IMR-90 (cell line): ENCODE results near the gene NT5M. TPM values are rescaled to one million over a fixed set of nuclear protein-coding genes. Genes with fewer than 3 reads are reported as not detected.

Experiments
- ATAC-seq: fragments of 200-7000 bp; cut with Tn5 transposase; 2 replicates; pipeline ENCODE4 v1.9.1; 2020; ENCODE audit warnings: low read depth, mild to moderate bottlenecking, moderate library complexity
- BruUV-seq: library from RNA; stranded (reverse); fragments of 400-500 nt; replicated peaks from 2 replicates; lab custom pipeline; 2021; lab: Mats Ljungman, UMichigan
- CTCF ChIA-PET: fragments of 300-600 bp; formaldehyde crosslinking; extraction: SDS; loops from one replicate; lab custom pipeline; 2021; ENCODE audit warnings: antibody characterized with exemption; lab: Yijun Ruan, JAX
- POLR2A ChIA-PET: fragments of 300-600 bp; sonication (Branson Sonifier 250); formaldehyde crosslinking; loops from one replicate; lab custom pipeline; 2022; ENCODE audit warnings: antibody characterized with exemption; ENCODE audit not compliant: unreplicated experiment; lab: Charles Lee
- DNase-seq: peaks from one replicate; pipeline ENCODE4 v3.0.0; 2013
- H2AFZ ChIP-seq: replicated peaks from 2 replicates; pipeline ENCODE3; 2013; ENCODE audit warnings: low read length, mild to moderate bottlenecking; ENCODE audit not compliant: poor library complexity
- H2AK5ac ChIP-seq: 2 replicates; pipeline ENCODE4 v1.6.1; 2013; ENCODE audit warnings: low read depth, low read length, inconsistent platforms
- H2AK9ac ChIP-seq: replicated peaks from 2 replicates; pipeline ENCODE3; 2013; ENCODE audit warnings: mild to moderate bottlenecking, low read depth, low read length, moderate library complexity; ENCODE audit not compliant: poor library complexity
- H2BK120ac ChIP-seq: 2 replicates; pipeline ENCODE4 v1.6.1; 2013; ENCODE audit warnings: low read depth, low read length, inconsistent platforms
- H2BK15ac ChIP-seq: 3 replicates; pipeline ENCODE4 v1.6.1; 2013; ENCODE audit warnings: low read depth, low read length, inconsistent platforms
- H2BK20ac ChIP-seq: 2 replicates; pipeline ENCODE4 v1.6.1; 2013; ENCODE audit warnings: low read depth, mild to moderate bottlenecking, inconsistent platforms, low read length, moderate library complexity
- H2BK5ac ChIP-seq: 2 replicates; pipeline ENCODE4 v1.6.1; 2013; ENCODE audit warnings: mild to moderate bottlenecking, low read depth, low read length, inconsistent platforms; ENCODE audit not compliant: poor library complexity, severe bottlenecking
- H3K14ac ChIP-seq: replicated peaks from 2 replicates; pipeline ENCODE4 v1.6.1; 2013; ENCODE audit warnings: low read depth, low read length, inconsistent platforms
- H3K18ac ChIP-seq: 2 replicates; pipeline ENCODE4 v1.6.1; 2013; ENCODE audit warnings: low read depth, low read length, control low read depth
- H3K23ac ChIP-seq: 2 replicates; pipeline ENCODE4 v1.6.1; 2013; ENCODE audit warnings: low read depth, low read length, inconsistent platforms
- H3K27ac ChIP-seq: 2 replicates; pipeline ENCODE4 v1.5.1; 2013; ENCODE audit warnings: mild to moderate bottlenecking, control low read depth, low read length; ENCODE audit not compliant: insufficient read depth
- H3K27me3 ChIP-seq: 2 replicates; pipeline ENCODE4 v1.6.1; 2013; ENCODE audit warnings: low read length; ENCODE audit not compliant: control insufficient read depth, insufficient read depth
- H3K36me3 ChIP-seq: 2 replicates; pipeline ENCODE4 v1.6.1; 2013; ENCODE audit warnings: low read length, mixed read lengths; ENCODE audit not compliant: control insufficient read depth, insufficient read depth
- H3K4ac ChIP-seq: 2 replicates; pipeline ENCODE4 v1.6.1; 2013; ENCODE audit warnings: low read depth, low read length, inconsistent platforms
- H3K4me1 ChIP-seq: 2 replicates; pipeline ENCODE4 v1.6.1; 2013; ENCODE audit warnings: low read length, mixed read lengths; ENCODE audit not compliant: control insufficient read depth, insufficient read depth
- H3K4me2 ChIP-seq: 2 replicates; pipeline ENCODE4 v1.6.1; 2013; ENCODE audit warnings: low read depth, mild to moderate bottlenecking, control low read depth, low read length, moderate library complexity
- H3K4me3 ChIP-seq: 2 replicates; pipeline ENCODE4 v1.5.1; 2013; ENCODE audit warnings: low read depth, mild to moderate bottlenecking, control low read depth, low read length, moderate library complexity; ENCODE audit not compliant: insufficient read depth
- H3K56ac ChIP-seq: 2 replicates; pipeline ENCODE4 v1.6.1; 2013; ENCODE audit warnings: low read length, inconsistent platforms; ENCODE audit not compliant: insufficient read depth; ENCODE audit errors: extremely low read depth
- H3K79me1 ChIP-seq, 2 experiments: 2 replicates each; pipeline ENCODE4 v1.6.1; 2013; ENCODE audit warnings: low read length in 2 of 2, inconsistent platforms in 1 of 2, low read depth in 1 of 2
- H3K9ac ChIP-seq: 2 replicates; pipeline ENCODE4 v1.6.1; 2013; ENCODE audit warnings: low read depth, low read length, control low read depth
- H3K9me1 ChIP-seq: 2 replicates; pipeline ENCODE4 v1.6.1; 2013; ENCODE audit warnings: low read length, inconsistent platforms; ENCODE audit not compliant: insufficient read depth
- H3K9me3 ChIP-seq: 2 replicates; pipeline ENCODE4 v1.6.1; 2013; ENCODE audit warnings: low read length; ENCODE audit not compliant: control insufficient read depth, insufficient read depth
- H4K20me1 ChIP-seq: 2 replicates; pipeline ENCODE4 v1.6.1; 2013; ENCODE audit warnings: low read length, inconsistent platforms; ENCODE audit not compliant: insufficient read depth
- H4K5ac ChIP-seq: 2 replicates; pipeline ENCODE4 v1.6.1; 2013; ENCODE audit warnings: mild to moderate bottlenecking, low read depth, low read length, control low read depth
- H4K8ac ChIP-seq, 2 experiments: 2 replicates each; pipeline ENCODE4 v1.6.1; 2013; ENCODE audit warnings: low read depth in 2 of 2, low read length in 2 of 2, control low read depth in 1 of 2, inconsistent platforms in 1 of 2
- H4K91ac ChIP-seq: 2 replicates; pipeline ENCODE4 v1.6.1; 2013; ENCODE audit warnings: low read depth, low read length, inconsistent platforms; ENCODE audit not compliant: insufficient read depth
- BHLHE40 ChIP-seq: fragments of 150-350 bp; IDR thresholded peaks from 2 replicates; pipeline ENCODE4 v1.6.1; 2016; ENCODE audit warnings: mild to moderate bottlenecking, low read depth, low read length
- CEBPB ChIP-seq: IDR thresholded peaks from 2 replicates; pipeline ENCODE4 v1.6.1; 2012; ENCODE audit warnings: low read depth, low read length, improper control_type of control experiment
- CHD1 ChIP-seq: IDR thresholded peaks from 2 replicates; pipeline ENCODE4 v1.6.1; 2012; ENCODE audit warnings: low read depth, low read length, improper control_type of control experiment
- ELK1 ChIP-seq: fragments of 150-350 bp; IDR thresholded peaks from 2 replicates; pipeline ENCODE4 v1.6.1; 2016; ENCODE audit warnings: low read depth, mild to moderate bottlenecking, low read length, moderate library complexity, borderline replicate concordance
- FOS ChIP-seq: fragments of 150-350 bp; IDR thresholded peaks from 2 replicates; pipeline ENCODE4 v1.6.1; 2016; ENCODE audit warnings: low read depth, low read length
- MAFK ChIP-seq: IDR thresholded peaks from 2 replicates; pipeline ENCODE4 v1.6.1; 2012; ENCODE audit warnings: low read depth, low read length, improper control_type of control experiment
- MAZ ChIP-seq: IDR thresholded peaks from 2 replicates; pipeline ENCODE4 v1.6.1; 2012; ENCODE audit warnings: low read depth, mild to moderate bottlenecking, low read length, improper control_type of control experiment, moderate library complexity, borderline replicate concordance
- MXI1 ChIP-seq: IDR thresholded peaks from 2 replicates; pipeline ENCODE4 v1.6.1; 2012; ENCODE audit warnings: low read depth, mild to moderate bottlenecking, low read length, moderate library complexity, borderline replicate concordance
- RCOR1 ChIP-seq: IDR thresholded peaks from 2 replicates; pipeline ENCODE4 v1.6.1; 2012; ENCODE audit warnings: mild to moderate bottlenecking, low read length, improper control_type of control experiment; ENCODE audit not compliant: insufficient replicate concordance
- SMC3 ChIP-seq: fragments of 150-350 bp; IDR thresholded peaks from 2 replicates; pipeline ENCODE4 v1.6.1; 2016; ENCODE audit warnings: low read depth, mild to moderate bottlenecking, antibody characterized with exemption, low read length, moderate library complexity
- WGBS, 2 experiments: methylation state at CpG; one replicate each; pipeline versions ENCODE4 v1.1.5 to v1.1.7; 2013; ENCODE audit warnings: missing lambda C conversion rate in 2 of 2; ENCODE audit not compliant: insufficient read length in 1 of 2; ENCODE audit errors: extremely low coverage in 2 of 2; 5-methylcytosine and 5-hydroxymethylcytosine counted together
- dilution Hi-C: fragments of 300-500 bp; cut with HindIII; formaldehyde crosslinking; loops from one replicate; pipeline ENCODE4 v1.14.3; 2018; ENCODE audit warnings: low sequenced_read_pairs; ENCODE audit not compliant: unreplicated experiment
- in situ Hi-C: fragments of 300-500 bp; cut with MboI; formaldehyde crosslinking; loops from 3 replicates; pipeline ENCODE4 v1.14.3; 2019; ENCODE audit warnings: low sequenced_read_pairs, inconsistent platforms, mixed read lengths
- intact Hi-C: fragments of 100-400 bp; cut with micrococcal nuclease; formaldehyde crosslinking; loops from 2 replicates; pipeline ENCODE4 v1.10.0; 2022
- polyA plus RNA-seq, 3 experiments: library from polyadenylated mRNA; depleted of rRNA; stranded (reverse); fragments of >200 nt; gene quantifications; 2 replicates each; pipeline ENCODE4 v1.2.3, GENCODE V29; 2012; ENCODE audit warnings: low replicate concordance in 1 of 3
- total RNA-seq: library from RNA; depleted of rRNA; stranded (reverse); fragments of >200 nt; gene quantifications from 2 replicates; pipeline ENCODE4 v1.2.3, GENCODE V29; 2012

The NT5M gene
- total and polyA plus RNA-seq, 2 of the 4 experiments (the other 2 are of a cell fraction), result 0.18 to 0.32 TPM

- H2BK20ac ChIP-seq, result no peak overlapping the region
- no peak overlapping the region for H3K56ac ChIP-seq
- no peak overlapping the region for H4K91ac ChIP-seq
- H3K9me1 ChIP-seq, result no peaks in the 10 kb centered on the region
- no peak overlapping the region for H2AK9ac ChIP-seq
- dilution Hi-C loops, result no loop called here
- H3K27me3 ChIP-seq, result peaks cover 6% of the 10 kb centered on the region
- H3K79me1 ChIP-seq, result no peaks in the 10 kb centered on the region
- CTCF ChIA-PET, result interaction anchor here (0.6 kb wide), 1 partner anchor 319 kb away, joined by 3 read pairs; no protein-coding TSS in a partner anchor
- no TSS peak for BruUV-seq
- 68% methylated on average over 3 of the region's 11 CpGs; no CpG with 5 or more reads in 1 of the 2 experiments for WGBS, 2 experiments
- H2AFZ ChIP-seq, result no peak overlapping the region
- no peak overlapping the region for H4K5ac ChIP-seq
- H3K4me3 ChIP-seq, result no peak overlapping the region
- H3K9me3 ChIP-seq, result no peaks in the 10 kb centered on the region
- no peak overlapping the region for H3K4me2 ChIP-seq
- POLR2A ChIA-PET, result no interaction called here
- no peak overlapping the region for H2BK120ac ChIP-seq
- no peak overlapping the region for H2BK15ac ChIP-seq
- H4K8ac ChIP-seq, result no peak overlapping the region
- H3K4ac ChIP-seq, result no peak overlapping the region
- no peak overlapping the region for H3K23ac ChIP-seq
- H3K9ac ChIP-seq, result no peak overlapping the region
- no peak overlapping the region for H3K18ac ChIP-seq
- H3K14ac ChIP-seq, result no peak overlapping the region
- intact Hi-C loops, result no loop called here
- no peak overlapping the region for H2BK5ac ChIP-seq
- DNase-seq (no peak), ATAC-seq (no peak)
- H2AK5ac ChIP-seq, result no peak overlapping the region
- no peaks in the 10 kb centered on the region for H3K36me3 ChIP-seq
- H3K27ac ChIP-seq, result no peak overlapping the region
- H4K20me1 ChIP-seq, result no peaks in the 10 kb centered on the region
- no peaks in the 10 kb centered on the region for H3K4me1 ChIP-seq
- in situ Hi-C loops, result no loop called here
- TF ChIP-seq CHD1, result no peak
- TF ChIP-seq SMC3, result no peak
- TF ChIP-seq MAFK, result no peak
- no peak for TF ChIP-seq MXI1
- no peak for TF ChIP-seq ELK1
- TF ChIP-seq MAZ, result no peak
- no peak for TF ChIP-seq BHLHE40
- TF ChIP-seq CEBPB, result no peak
- no peak for TF ChIP-seq FOS
- no peak for TF ChIP-seq RCOR1
These were observed 18.3 kb downstream of the NT5M start for GRCh38 chr17:17321356-17322025.
